HepG2 (cell line): Measurements from ENCODE around the gene SNRNP48. TPM values are rescaled to one million over a fixed set of nuclear protein-coding genes. Genes with fewer than 3 reads are reported as not detected.

ENCODE experiments used
- FOXC1 ChIP-seq: sonication (generic); formaldehyde crosslinking; IDR thresholded peaks from 2 replicates; pipeline ENCODE4 v1.8.0; 2022; ENCODE audit warnings: mild to moderate bottlenecking, missing genetic modification reagents, borderline replicate concordance
- FOXO1 ChIP-seq: sonication (generic); formaldehyde crosslinking; IDR thresholded peaks from 2 replicates; pipeline ENCODE4 v1.4.0; 2020; ENCODE audit warnings: missing genetic modification reagents
- HHEX ChIP-seq: IDR thresholded peaks from 2 replicates; pipeline ENCODE4 v1.6.1; 2016; ENCODE audit warnings: control low read depth
- IKZF1 ChIP-seq: fragments of 450-650 bp; IDR thresholded peaks from 2 replicates; pipeline ENCODE4 v1.7.1; 2016
- MAF1 ChIP-seq: sonication (generic); formaldehyde crosslinking; IDR thresholded peaks from 2 replicates; pipeline ENCODE4 v1.5.0; 2020; ENCODE audit warnings: missing genetic modification reagents, borderline replicate concordance
- MAFF ChIP-seq: IDR thresholded peaks from 2 replicates; pipeline ENCODE4 v1.6.1; 2011; ENCODE audit warnings: low read depth, low read length, improper control_type of control experiment
- MYC ChIP-seq: sonication (generic); formaldehyde crosslinking; IDR thresholded peaks from 2 replicates; pipeline ENCODE4 v1.9.0; 2021; ENCODE audit warnings: missing genetic modification reagents, borderline replicate concordance
- PAXIP1 ChIP-seq: sonication (generic); formaldehyde crosslinking; conservative IDR thresholded peaks from 2 replicates; pipeline ENCODE4 v1.4.0; 2020; ENCODE audit warnings: mild to moderate bottlenecking, missing genetic modification reagents, moderate library complexity
- SCMH1 ChIP-seq: sonication (generic); formaldehyde crosslinking; IDR thresholded peaks from 2 replicates; pipeline ENCODE4 v1.9.0; 2021; ENCODE audit warnings: missing genetic modification reagents, mild to moderate bottlenecking, borderline replicate concordance
- TRAFD1 ChIP-seq: sonication (generic); formaldehyde crosslinking; IDR thresholded peaks from 2 replicates; pipeline ENCODE4 v1.5.1; 2020; ENCODE audit warnings: missing genetic modification reagents, mild to moderate bottlenecking, borderline replicate concordance
- ZFYVE20 ChIP-seq: sonication (generic); formaldehyde crosslinking; IDR thresholded peaks from 2 replicates; pipeline ENCODE4 v1.8.0; 2023; ENCODE audit warnings: low read depth, mild to moderate bottlenecking, moderate library complexity, missing genetic modification reagents, borderline replicate concordance
- ZNF224 ChIP-seq: sonication (generic); formaldehyde crosslinking; IDR thresholded peaks from 2 replicates; pipeline ENCODE4 v1.5.0; 2020; ENCODE audit warnings: mild to moderate bottlenecking, missing genetic modification reagents
- ZNF256 ChIP-seq: sonication (generic); formaldehyde crosslinking; conservative IDR thresholded peaks from 2 replicates; pipeline ENCODE4 v1.4.0; 2020; ENCODE audit warnings: missing genetic modification reagents
- ZNF280B ChIP-seq: sonication (generic); formaldehyde crosslinking; IDR thresholded peaks from 2 replicates; pipeline ENCODE4 v1.5.0; 2020; ENCODE audit warnings: missing genetic modification reagents, mild to moderate bottlenecking, borderline replicate concordance
- ZNF432 ChIP-seq: sonication (generic); formaldehyde crosslinking; IDR thresholded peaks from 2 replicates; pipeline ENCODE4 v1.5.0; 2020; ENCODE audit warnings: missing genetic modification reagents, mild to moderate bottlenecking, borderline replicate concordance
- ZNF629 ChIP-seq: sonication (generic); formaldehyde crosslinking; conservative IDR thresholded peaks from 2 replicates; pipeline ENCODE4 v1.5.0; 2020; ENCODE audit warnings: missing genetic modification reagents
- ZNF720 ChIP-seq: sonication (generic); formaldehyde crosslinking; IDR thresholded peaks from 2 replicates; pipeline ENCODE4 v1.4.0; 2020; ENCODE audit warnings: missing genetic modification reagents
- polyA plus RNA-seq, 8 experiments: library from polyadenylated mRNA; depleted of rRNA in 3 of 8; stranded (reverse) in 7 of 8; unstranded in 1 of 8; fragments of >200 nt; fragmentation: Illumina TruSeq in 4 of 8; extraction: Trizol in 4 of 8; gene quantifications; 2 replicates each; pipeline versions ENCODE4 v1.2.1 to v1.2.3, GENCODE V29; 2011 to 2016; ENCODE audit warnings: low read depth in 4 of 8, missing spikeins in 1 of 8, mixed read lengths in 1 of 8; ENCODE audit not compliant: insufficient read depth in 1 of 8
- total RNA-seq, 5 experiments: library from RNA; depleted of rRNA; stranded (reverse); fragments of >200 nt; fragmentation: Illumina TruSeq; extraction: Trizol; gene quantifications; 2 replicates each; pipeline ENCODE4 v1.2.3, GENCODE V29; 2016; ENCODE audit warnings: low read depth in 1 of 5
- TF ChIP-seq, protein P1 (sequence below): sonication (generic); formaldehyde crosslinking; conservative IDR thresholded peaks from 2 replicates; pipeline ENCODE4 v1.8.0; 2022; ENCODE audit warnings: mild to moderate bottlenecking, moderate library complexity, missing genetic modification reagents

Gene SNRNP48
- total and polyA plus RNA-seq, 2 of the 13 experiments (the other 11 are each of a cell fraction or from before 2014, with no cell fraction given): 17.5 to 47.5 TPM

GRCh38 chr6:7561153-7561964, 28.6 kb upstream of the SNRNP48 start (continued):
- peak; percentile 97 for TF ChIP-seq PAXIP1
- no peak for TF ChIP-seq ZNF280B (CRISPR knock-in tag)
- TF ChIP-seq IKZF1: no peak
- no peak for TF ChIP-seq HHEX (CRISPR knock-in tag)
- 0 out of 2 replicates have a peak, but pooled peaks have one; percentile 78 for TF ChIP-seq ZNF256 (CRISPR knock-in tag)
- peak; percentile 82; the same call in 1 of the 2 replicates for TF ChIP-seq TRAFD1 (CRISPR knock-in tag)
- peak; percentile 76 for TF ChIP-seq ZNF629 (CRISPR knock-in tag)
- TF ChIP-seq MYC (CRISPR knock-in tag): peak; percentile 86; the same call in 1 of the 2 replicates
- no peak for TF ChIP-seq ZNF720
- no peak for TF ChIP-seq MAF1 (CRISPR knock-in tag)
- no peak for TF ChIP-seq ZNF432 (CRISPR knock-in tag)
- peak; percentile 90 for TF ChIP-seq FOXO1
- TF ChIP-seq, protein P1, sequence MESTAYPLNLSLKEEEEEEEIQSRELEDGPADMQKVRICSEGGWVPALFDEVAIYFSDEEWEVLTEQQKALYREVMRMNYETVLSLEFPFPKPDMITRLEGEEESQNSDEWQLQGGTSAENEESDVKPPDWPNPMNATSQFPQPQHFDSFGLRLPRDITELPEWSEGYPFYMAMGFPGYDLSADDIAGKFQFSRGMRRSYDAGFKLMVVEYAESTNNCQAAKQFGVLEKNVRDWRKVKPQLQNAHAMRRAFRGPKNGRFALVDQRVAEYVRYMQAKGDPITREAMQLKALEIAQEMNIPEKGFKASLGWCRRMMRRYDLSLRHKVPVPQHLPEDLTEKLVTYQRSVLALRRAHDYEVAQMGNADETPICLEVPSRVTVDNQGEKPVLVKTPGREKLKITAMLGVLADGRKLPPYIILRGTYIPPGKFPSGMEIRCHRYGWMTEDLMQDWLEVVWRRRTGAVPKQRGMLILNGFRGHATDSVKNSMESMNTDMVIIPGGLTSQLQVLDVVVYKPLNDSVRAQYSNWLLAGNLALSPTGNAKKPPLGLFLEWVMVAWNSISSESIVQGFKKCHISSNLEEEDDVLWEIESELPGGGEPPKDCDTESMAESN (CRISPR knock-in tag): peak; percentile 98
- TF ChIP-seq MAFF: 0 out of 2 replicates have a peak, but pooled peaks have one; percentile 25
- peak; percentile 73; the same call in 1 of the 2 replicates for TF ChIP-seq ZNF224 (CRISPR knock-in tag)
- no peak for TF ChIP-seq ZFYVE20 (CRISPR knock-in tag)
- TF ChIP-seq FOXC1 (CRISPR knock-in tag): no peak
- TF ChIP-seq SCMH1 (CRISPR knock-in tag): no peak
